ENCODE results near the gene KDM2B.
"Not testable (repeated sequence)": the region's sequence is repeated elsewhere in the genome, so short reads cannot be mapped to it uniquely, and the experiment has no call there.

The KDM2B gene

GRCh38 chr12:121592320-121592719 lies 11.5 kb upstream of the KDM2B start:
- peak overlapping the region in 1 of 21 experiments; percentile 97 for H3K27ac ChIP-seq
- no peak overlapping the region for H3K4me3 ChIP-seq

GRCh38 chr12:121590476-121591143 lies 9.8 kb upstream of the KDM2B start:
- Histone ChIP-seq H3K27ac (peak overlapping the region in 20 of 21 experiments; percentile 27 to 97 (median 83)), H3K4me3 (peak overlapping the region in 6 of 7 experiments; percentile 20 to 42 (median 36))

GRCh38 chr12:121584885-121585284 lies 4.1 kb upstream of the KDM2B start:
- not testable (repeated sequence) for H3K4me3 ChIP-seq

GRCh38 chr12:121583334-121583661 lies 2.5 kb upstream of the KDM2B start:
- not testable (repeated sequence) for H3K4me3 ChIP-seq, H3K27ac ChIP-seq

More at GRCh38 chr12:121584885-121585284, 4.1 kb upstream of the KDM2B start:
- H3K27ac ChIP-seq = not testable (repeated sequence)

GRCh38 chr12:121582583-121583333 lies 1.9 kb upstream of the KDM2B start:
- peak overlapping the region in 13 of 21 experiments; percentile 18 to 95 (median 59) for H3K27ac ChIP-seq
- H3K4me3 ChIP-seq = peak overlapping the region in 1 of 7 experiments; percentile 62

GRCh38 chr12:121581686-121582429 lies 1.0 kb upstream of the KDM2B start:
- peak overlapping the region in 5 of 7 experiments; percentile 44 to 65 (median 62) for H3K4me3 ChIP-seq
- H3K27ac ChIP-seq = peak overlapping the region in 19 of 21 experiments; percentile 31 to 96 (median 90)

- Histone ChIP-seq H3K27ac (peak overlapping the region; percentile 37 to 96 (median 89)), H3K4me3 (peak overlapping the region; percentile 44 to 69 (median 63))
Observed at GRCh38 chr12:121579981-121580868, 598 bp downstream of the KDM2B start.

- peak overlapping the region; percentile 44 to 69 (median 63) for H3K4me3 ChIP-seq
- peak overlapping the region; percentile 55 to 96 (median 89) for H3K27ac ChIP-seq
Observed at GRCh38 chr12:121579190-121579791, 1.5 kb downstream of the KDM2B start.

- Histone ChIP-seq H3K4me3 (peak overlapping the region; percentile 44 to 69 (median 63)), H3K27ac (peak overlapping the region; percentile 55 to 96 (median 89))
Observed at GRCh38 chr12:121578230-121579189, 2.3 kb downstream of the KDM2B start.

GRCh38 chr12:121577443-121578180 lies 3.2 kb downstream of the KDM2B start:
- Histone ChIP-seq H3K27ac (peak overlapping the region; percentile 55 to 96 (median 89)), H3K4me3 (peak overlapping the region in 4 of 7 experiments; percentile 62 to 65 (median 64))

GRCh38 chr12:121576851-121577391 lies 3.9 kb downstream of the KDM2B start:
- Histone ChIP-seq H3K27ac (peak overlapping the region in 20 of 21 experiments; percentile 50 to 96 (median 90)), H3K4me3 (no peak overlapping the region)

- peak overlapping the region in 20 of 21 experiments; percentile 50 to 96 (median 90) for H3K27ac ChIP-seq
Observed at GRCh38 chr12:121575952-121576625, 4.7 kb downstream of the KDM2B start.

GRCh38 chr12:121575051-121575450 lies 5.8 kb downstream of the KDM2B start:
- no peak overlapping the region for H3K4me3 ChIP-seq
- peak overlapping the region in 13 of 21 experiments; percentile 57 to 96 (median 92) for H3K27ac ChIP-seq

More at GRCh38 chr12:121575952-121576625, 4.7 kb downstream of the KDM2B start:
- peak overlapping the region in 1 of 7 experiments; percentile 14 for H3K4me3 ChIP-seq

GRCh38 chr12:121574025-121574424 lies 6.8 kb downstream of the KDM2B start:
- Histone ChIP-seq H3K4me3 (no peak overlapping the region), H3K27ac (peak overlapping the region in 7 of 21 experiments; percentile 1 to 96 (median 47))

GRCh38 chr12:121571920-121572319 lies 8.9 kb downstream of the KDM2B start:
- no peak overlapping the region for H3K4me3 ChIP-seq
- no peak overlapping the region for H3K27ac ChIP-seq

Data from skin epidermis (tissue), 12 donors.